NCI-H524 treated with DMSO at 0.1 percent for 48 hours (cell line): ENCODE data around the gene FAM131C.
"Not testable (repeated sequence)": the region's sequence is repeated elsewhere in the genome, so short reads cannot be mapped to it uniquely, and the experiment has no call there.

ENCODE experiments used
- DNase-seq: peaks from one replicate; lab custom pipeline; 2025; lab: John Stamatoyannopoulos, UW

The FAM131C gene

GRCh38 chr1:16033103-16033632 is 40.3 kb downstream of the FAM131C start:
- not testable (repeated sequence) for DNase-seq

GRCh38 chr1:16032388-16033102 is 40.9 kb downstream of the FAM131C start:
- no peak for DNase-seq

- no peak for DNase-seq
These were observed 41.9 kb downstream of the FAM131C start for GRCh38 chr1:16031551-16031950.

GRCh38 chr1:16029288-16029687 is 44.2 kb downstream of the FAM131C start:
- DNase-seq: no peak

- DNase-seq: not testable (repeated sequence)
These were observed 44.5 kb downstream of the FAM131C start for GRCh38 chr1:16029003-16029268.

GRCh38 chr1:16028237-16029002 is 45.0 kb downstream of the FAM131C start:
- no peak for DNase-seq

GRCh38 chr1:16026723-16027484 is 46.5 kb downstream of the FAM131C start:
- DNase-seq: no peak

- DNase-seq: not testable (repeated sequence)
These were observed 47.1 kb downstream of the FAM131C start for GRCh38 chr1:16026302-16026701.

- no peak for DNase-seq
These were observed 50.3 kb downstream of the FAM131C start for GRCh38 chr1:16023050-16023653.

- DNase-seq: no peak
These were observed 51.1 kb downstream of the FAM131C start for GRCh38 chr1:16022393-16022792.

- no peak for DNase-seq
These were observed 51.8 kb downstream of the FAM131C start, which contains the start of gene CLCNKA for GRCh38 chr1:16021681-16022080. Gene CLCNKA (plus strand): TSS chr1:16022036. CDS start chr1:16022620, 584 bp downstream.

GRCh38 chr1:16020878-16021277 is 52.6 kb downstream of the FAM131C start:
- not testable (repeated sequence) for DNase-seq

GRCh38 chr1:16020325-16020724 is 53.1 kb downstream of the FAM131C start:
- no peak for DNase-seq

GRCh38 chr1:16019644-16020277 is 53.7 kb downstream of the FAM131C start:
- no peak for DNase-seq

GRCh38 chr1:16018749-16019643 is 54.5 kb downstream of the FAM131C start:
- DNase-seq: no peak

- DNase-seq: no peak
These were observed 55.1 kb downstream of the FAM131C start for GRCh38 chr1:16018308-16018707.

- DNase-seq: no peak
These were observed 55.8 kb downstream of the FAM131C start, which contains the start of gene HSPB7 for GRCh38 chr1:16017461-16018303. Gene HSPB7 (minus strand): TSS chr1:16018043. CDS start chr1:16017963, 80 bp downstream.

GRCh38 chr1:16017076-16017460 is 56.4 kb downstream of the FAM131C start:
- DNase-seq: no peak
